ENCODE measurements around the gene MSRB1. TPM values are rescaled to one million over a fixed set of nuclear protein-coding genes. Genes with fewer than 3 reads are reported as not detected.

Gene MSRB1
- total RNA-seq, 6 experiments from 2014 or later, result 21.0 to 27.4 (median 22.7) TPM

DNA sequence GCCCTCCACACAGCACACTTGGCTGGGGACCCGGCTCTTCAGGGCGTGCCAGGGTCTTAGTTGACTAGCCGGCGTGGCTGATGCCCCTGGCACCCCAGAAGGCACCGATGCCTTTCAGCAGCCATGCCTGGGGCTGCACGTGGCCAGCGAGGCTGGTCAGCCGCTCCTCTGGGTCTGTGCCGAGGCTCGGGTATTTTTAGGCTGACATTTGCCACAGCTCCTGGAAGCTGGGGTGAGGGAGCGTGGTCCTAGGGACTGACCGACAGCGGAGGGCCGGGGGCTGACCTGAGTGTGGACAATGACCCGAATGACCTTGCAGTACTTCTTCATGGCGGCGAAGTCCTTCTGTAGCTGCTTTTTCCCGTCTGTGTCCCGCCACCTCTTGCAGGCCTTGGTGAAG lies 7.6 kb upstream of the MSRB1 start:
- H3K27ac Mint-ChIP-seq, result no peak overlapping the region
- no peak overlapping the region for H3K4me3 Mint-ChIP-seq
- H3K9me3 Mint-ChIP-seq, result no peaks in the 10 kb centered on the region
- no peaks in the 10 kb centered on the region for H3K36me3 Mint-ChIP-seq (ENCODE audit: low read depth)
- DNase-seq, result no peak
- peaks cover 10% of the 10 kb centered on the region for H3K27me3 Mint-ChIP-seq (ENCODE audit: insufficient read depth)
- H3K4me1 Mint-ChIP-seq (ENCODE audit: low read depth), result no peaks in the 10 kb centered on the region
- TF ChIP-seq CTCF (IDR thresholded peaks at IDR 0.05), result no peak

DNA sequence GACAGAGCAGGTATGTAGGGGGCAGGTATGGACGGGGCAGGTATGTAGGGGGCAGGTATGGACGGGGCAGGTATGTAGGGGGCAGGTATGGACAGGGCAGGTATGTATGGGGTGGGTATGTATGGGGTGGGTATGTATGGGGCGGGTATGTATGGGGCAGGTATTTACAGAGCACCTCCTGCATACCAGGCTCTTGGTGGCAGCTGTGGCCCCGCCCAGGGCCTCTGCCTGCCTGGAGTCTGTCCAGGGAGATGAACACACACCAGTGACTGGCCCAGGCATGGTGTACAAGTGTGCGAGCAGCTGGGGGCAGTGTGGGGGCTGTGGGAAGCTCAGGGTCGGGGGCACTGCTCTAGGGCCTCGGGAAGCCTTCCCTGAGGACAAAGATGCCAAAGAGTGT lies 7.0 kb upstream of the MSRB1 start:
- no peak for DNase-seq
- no peak overlapping the region for H3K4me3 Mint-ChIP-seq
- no peaks in the 10 kb centered on the region for H3K36me3 Mint-ChIP-seq (ENCODE audit: low read depth)

DNA sequence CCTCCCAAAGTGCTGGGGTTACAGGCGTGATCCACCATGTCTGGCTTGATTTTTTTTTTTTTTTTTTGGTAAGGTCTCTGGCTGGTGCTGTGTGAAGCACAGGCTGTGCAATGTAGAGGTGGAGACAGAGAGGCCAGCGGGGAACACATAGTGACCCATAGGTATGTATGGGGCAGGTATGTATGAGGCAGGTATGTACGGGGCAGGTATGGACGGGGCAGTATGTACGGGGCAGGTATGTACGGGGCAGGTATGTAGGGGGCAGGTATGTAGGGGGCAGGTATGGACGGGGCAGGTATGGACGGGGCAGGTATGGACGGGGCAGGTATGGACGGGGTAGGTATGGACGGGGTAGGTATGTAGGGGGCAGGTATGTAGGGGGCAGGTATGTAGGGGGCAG lies 6.5 kb upstream of the MSRB1 start:
- no peak overlapping the region for H3K27ac Mint-ChIP-seq
- peaks cover 7% of the 10 kb centered on the region for H3K27me3 Mint-ChIP-seq (ENCODE audit: insufficient read depth)
- DNase-seq, result no peak
- no peak for TF ChIP-seq CTCF (IDR thresholded peaks at IDR 0.05)
- H3K36me3 Mint-ChIP-seq (ENCODE audit: low read depth), result no peaks in the 10 kb centered on the region
- no peak overlapping the region for H3K4me3 Mint-ChIP-seq
- no peaks in the 10 kb centered on the region for H3K4me1 Mint-ChIP-seq (ENCODE audit: low read depth)
- no peaks in the 10 kb centered on the region for H3K9me3 Mint-ChIP-seq

More for the DNA sequence above, 7.0 kb upstream of the MSRB1 start:
- Mint-ChIP-seq H3K27me3 (ENCODE audit: insufficient read depth) (peaks cover 9% of the 10 kb centered on the region), H3K27ac (no peak overlapping the region), H3K9me3 (no peaks in the 10 kb centered on the region), H3K4me1 (ENCODE audit: low read depth) (no peaks in the 10 kb centered on the region)
- no peak for TF ChIP-seq CTCF (IDR thresholded peaks at IDR 0.05)

DNA sequence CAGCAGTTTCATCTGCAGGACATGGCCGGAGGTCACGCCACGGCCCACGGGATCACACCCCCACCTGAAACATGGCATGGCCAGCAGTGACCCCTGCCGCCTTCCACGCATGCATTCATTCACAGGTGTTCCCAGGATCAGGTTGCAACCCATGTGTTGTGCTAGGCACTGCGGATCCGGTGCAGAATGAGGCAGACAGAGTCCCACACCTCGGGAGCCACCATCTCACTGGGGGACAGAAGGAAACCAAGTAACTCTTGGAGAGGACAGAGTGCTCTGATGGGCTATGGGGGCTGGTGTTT lies 4.3 kb upstream of the MSRB1 start:
- Mint-ChIP-seq H3K9me3 (no peaks in the 10 kb centered on the region), H3K27ac (no peak overlapping the region), H3K4me3 (no peak overlapping the region), H3K4me1 (ENCODE audit: low read depth) (no peaks in the 10 kb centered on the region), H3K36me3 (ENCODE audit: low read depth) (no peaks in the 10 kb centered on the region), H3K27me3 (ENCODE audit: insufficient read depth) (peaks cover 9% of the 10 kb centered on the region)
- no peak for DNase-seq
- no peak for TF ChIP-seq CTCF (IDR thresholded peaks at IDR 0.05)

- Mint-ChIP-seq H3K36me3 (ENCODE audit: low read depth) (no peaks in the 10 kb centered on the region), H3K4me3 (no peak overlapping the region), H3K4me1 (ENCODE audit: low read depth) (peaks cover 4% of the 10 kb centered on the region), H3K9me3 (no peaks in the 10 kb centered on the region), H3K27me3 (ENCODE audit: insufficient read depth) (peaks cover 9% of the 10 kb centered on the region), H3K27ac (no peak overlapping the region)
- TF ChIP-seq CTCF (IDR thresholded peaks at IDR 0.05), result 0 out of 2 replicates have a peak, but pooled peaks have one; percentile 17
- no peak for DNase-seq
These were observed 3.7 kb upstream of the MSRB1 start for GRCh38 chr16:1946495-1947368.
